ENCODE results near the gene UGT1A6.

GRCh38 chr2:233791883-233792329 lies 99.2 kb downstream of the UGT1A6 start:
- TF ChIP-seq POLR2A (IDR thresholded peaks at IDR 0.05; ENCODE audit: insufficient read depth in 1 of 2, low read depth in 2 of 2, low read length in 2 of 2), result no peak
- TF ChIP-seq ZNF350 (CRISPR knock-in tag; IDR thresholded peaks at IDR 0.05; ENCODE audit: borderline replicate concordance, low read depth), result no peak
- no peak for TF ChIP-seq PHF8 (CRISPR knock-in tag; IDR thresholded peaks at IDR 0.05)
- no peak for TF ChIP-seq MZF1 (CRISPR knock-in tag; IDR thresholded peaks at IDR 0.05; ENCODE audit: borderline replicate concordance)
- TF ChIP-seq, protein P1, sequence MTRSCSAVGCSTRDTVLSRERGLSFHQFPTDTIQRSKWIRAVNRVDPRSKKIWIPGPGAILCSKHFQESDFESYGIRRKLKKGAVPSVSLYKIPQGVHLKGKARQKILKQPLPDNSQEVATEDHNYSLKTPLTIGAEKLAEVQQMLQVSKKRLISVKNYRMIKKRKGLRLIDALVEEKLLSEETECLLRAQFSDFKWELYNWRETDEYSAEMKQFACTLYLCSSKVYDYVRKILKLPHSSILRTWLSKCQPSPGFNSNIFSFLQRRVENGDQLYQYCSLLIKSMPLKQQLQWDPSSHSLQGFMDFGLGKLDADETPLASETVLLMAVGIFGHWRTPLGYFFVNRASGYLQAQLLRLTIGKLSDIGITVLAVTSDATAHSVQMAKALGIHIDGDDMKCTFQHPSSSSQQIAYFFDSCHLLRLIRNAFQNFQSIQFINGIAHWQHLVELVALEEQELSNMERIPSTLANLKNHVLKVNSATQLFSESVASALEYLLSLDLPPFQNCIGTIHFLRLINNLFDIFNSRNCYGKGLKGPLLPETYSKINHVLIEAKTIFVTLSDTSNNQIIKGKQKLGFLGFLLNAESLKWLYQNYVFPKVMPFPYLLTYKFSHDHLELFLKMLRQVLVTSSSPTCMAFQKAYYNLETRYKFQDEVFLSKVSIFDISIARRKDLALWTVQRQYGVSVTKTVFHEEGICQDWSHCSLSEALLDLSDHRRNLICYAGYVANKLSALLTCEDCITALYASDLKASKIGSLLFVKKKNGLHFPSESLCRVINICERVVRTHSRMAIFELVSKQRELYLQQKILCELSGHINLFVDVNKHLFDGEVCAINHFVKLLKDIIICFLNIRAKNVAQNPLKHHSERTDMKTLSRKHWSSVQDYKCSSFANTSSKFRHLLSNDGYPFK (CRISPR knock-in tag; IDR thresholded peaks at IDR 0.05; ENCODE audit: borderline replicate concordance), result no peak
- TF ChIP-seq GATAD2A (CRISPR knock-in tag; IDR thresholded peaks at IDR 0.05), result no peak
- TF ChIP-seq ZNF776 (CRISPR knock-in tag; IDR thresholded peaks at IDR 0.05), result no peak
- no peak for TF ChIP-seq PTBP1 (IDR thresholded peaks at IDR 0.05; ENCODE audit: low read depth, low read length, poor library complexity, severe bottlenecking)
- TF ChIP-seq ZNF431 (CRISPR knock-in tag; IDR thresholded peaks at IDR 0.05; ENCODE audit: borderline replicate concordance, low read depth), result no peak
- no peak for TF ChIP-seq SKI (IDR thresholded peaks at IDR 0.05; ENCODE audit: partially characterized antibody)
- TF ChIP-seq ZMYM4 (CRISPR knock-in tag; IDR thresholded peaks at IDR 0.05), result no peak
- TF ChIP-seq ZNF629 (CRISPR knock-in tag; conservative IDR thresholded peaks at IDR 0.05), result no peak

All from HepG2 (cell line).